ENCODE measurements around the gene MBOAT1.

DNA sequence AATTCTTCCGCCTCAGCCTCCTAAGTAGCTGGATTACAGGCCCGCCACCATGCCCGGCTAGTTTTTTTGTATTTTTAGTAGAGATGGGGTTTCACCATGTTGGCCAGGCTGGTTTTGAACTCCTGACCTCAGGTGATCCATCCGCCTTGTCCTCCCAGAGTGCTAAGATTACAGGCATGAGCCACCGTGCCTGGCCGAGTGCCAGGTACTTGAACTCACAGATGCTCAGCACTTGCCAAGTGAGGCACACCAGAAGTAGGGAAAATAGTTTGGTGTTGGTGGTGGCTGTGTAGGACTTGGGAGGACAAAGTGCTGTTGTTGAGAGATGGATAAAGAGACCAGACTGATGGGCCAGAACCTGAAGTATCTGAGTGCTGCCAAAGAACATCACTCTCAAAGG is 40.0 kb upstream of the MBOAT1 start:
- no peak for TF ChIP-seq POLR2AphosphoS5 (IDR thresholded peaks at IDR 0.05; ENCODE audit: low read depth, low read length)
- no peak for TF ChIP-seq TAF1 (IDR thresholded peaks at IDR 0.05; ENCODE audit: low read depth, low read length)
- no peak for TF ChIP-seq POLR2A (IDR thresholded peaks at IDR 0.05; ENCODE audit: low read depth, low read length)
- no peak for TF ChIP-seq SPI1 (IDR thresholded peaks at IDR 0.05; ENCODE audit: low read depth, low read length)
- no peak for TF ChIP-seq PAX5 (IDR thresholded peaks at IDR 0.05; ENCODE audit: insufficient read depth, low read length, severe bottlenecking)
